Measurements from ENCODE around the gene CSF2.
"Not testable (repeated sequence)": the region's sequence is repeated elsewhere in the genome, so short reads cannot be mapped to it uniquely, and the experiment has no call there.

Gene CSF2

DNA sequence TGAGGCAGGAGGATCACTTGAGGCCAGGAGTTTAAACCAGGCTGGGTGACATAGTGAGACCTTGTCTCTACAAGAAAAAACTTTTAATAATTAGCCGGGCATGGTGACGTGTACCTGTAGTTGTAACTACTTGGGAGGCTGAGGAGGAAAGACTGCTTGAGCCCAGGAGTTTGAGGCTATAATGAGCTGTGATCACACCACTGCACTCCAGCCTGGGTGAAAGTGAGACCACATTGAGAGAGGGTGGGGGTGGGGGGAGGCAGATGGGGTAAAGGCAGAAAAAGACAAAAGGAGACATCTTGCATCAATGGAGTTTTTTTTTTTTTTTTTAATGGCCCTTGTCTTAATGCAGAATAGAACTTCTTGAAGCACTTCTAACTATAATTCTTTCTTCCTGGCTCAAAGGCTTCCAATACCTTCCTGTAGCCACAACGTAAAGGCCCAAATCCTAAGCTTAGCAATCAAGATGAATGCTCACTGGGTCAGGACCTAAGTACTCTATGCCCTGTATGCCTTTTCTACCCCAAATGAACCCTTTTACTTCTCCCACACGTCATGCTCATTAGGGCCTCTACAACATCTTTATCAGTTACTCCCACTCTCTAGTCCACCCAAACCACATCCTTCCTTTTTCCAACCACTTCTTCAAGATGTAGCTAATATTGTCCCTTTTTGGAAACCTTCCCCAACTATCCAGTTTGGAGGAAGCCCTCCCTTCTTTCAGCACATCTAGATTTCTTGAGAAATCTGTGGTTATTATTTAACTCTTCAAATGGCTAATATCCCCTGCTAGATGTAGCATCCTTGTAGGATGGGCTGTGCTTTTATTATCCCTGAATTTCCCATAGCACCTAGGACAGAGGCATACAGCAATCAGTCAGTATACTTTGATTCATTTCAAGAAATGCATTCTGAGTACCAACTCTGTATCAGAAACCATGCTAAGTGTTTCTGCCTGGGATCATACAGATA is 40.8 kb downstream of the CSF2 start:
- no peak for DNase-seq

DNA sequence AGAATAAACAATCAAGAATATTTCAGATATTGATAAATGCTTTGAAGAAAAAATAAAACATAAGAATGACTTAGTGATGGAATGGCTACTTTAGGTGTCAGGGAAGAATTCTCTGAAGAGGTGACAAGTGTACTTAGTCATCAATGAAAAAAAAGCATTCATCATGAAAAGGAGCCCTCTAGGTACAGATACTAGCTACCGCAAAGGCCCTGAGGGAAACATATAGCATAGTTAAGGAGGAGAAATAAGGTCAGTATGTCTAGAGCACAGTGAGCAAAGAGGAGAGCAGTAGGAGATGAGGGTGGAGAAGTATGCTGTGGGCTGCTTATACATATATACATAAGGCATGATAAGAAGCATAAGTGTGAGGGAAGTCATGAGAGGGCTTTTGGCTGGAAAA is 41.8 kb downstream of the CSF2 start:
- DNase-seq: no peak

DNA sequence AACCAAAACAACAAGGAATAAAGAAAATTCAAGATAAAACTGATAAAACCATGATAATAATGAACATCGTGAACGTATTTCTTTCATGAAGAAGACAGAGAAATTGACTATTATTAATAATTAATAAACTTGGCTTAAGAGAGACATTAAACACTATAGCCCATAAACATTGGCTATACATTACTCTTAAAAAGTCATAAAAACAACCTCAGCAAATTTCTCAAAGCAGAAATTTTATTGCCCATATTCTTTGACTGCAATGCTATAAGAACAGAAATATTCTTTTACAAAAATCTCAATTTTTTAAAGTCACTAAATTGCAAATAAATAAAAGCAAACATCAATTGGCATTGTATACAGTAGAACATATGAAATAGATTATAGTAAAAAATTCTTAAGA is 42.5 kb downstream of the CSF2 start:
- DNase-seq: no peak

DNA sequence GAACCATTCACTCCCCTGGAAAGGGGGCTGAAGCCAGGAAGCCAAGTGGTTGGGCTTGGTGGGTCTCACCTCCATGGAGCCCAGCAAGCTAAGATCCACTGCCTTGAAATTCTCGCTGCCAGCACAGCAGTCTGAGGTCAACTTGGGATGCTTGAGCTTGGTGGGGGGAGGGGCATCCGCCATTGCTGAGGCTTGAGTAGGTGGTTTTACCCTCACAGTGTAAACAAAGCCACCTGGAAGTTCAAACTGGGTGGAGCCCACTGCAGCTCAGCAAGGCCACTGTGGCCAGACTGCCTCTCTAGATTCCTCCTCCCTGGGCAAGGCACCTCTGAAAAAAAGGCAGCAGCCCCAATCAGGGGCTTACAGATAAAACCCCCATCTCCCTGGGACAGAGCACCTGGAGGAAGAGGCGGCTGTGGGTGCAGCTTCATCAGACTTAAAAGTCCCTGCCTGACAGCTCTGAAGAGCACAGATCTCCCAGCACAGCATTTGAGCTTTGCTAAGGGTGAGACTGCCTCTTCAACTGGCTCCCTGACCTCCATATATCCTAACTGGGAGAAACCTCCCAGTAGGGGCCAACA is 43.4 kb downstream of the CSF2 start:
- not testable (repeated sequence) for DNase-seq

DNA sequence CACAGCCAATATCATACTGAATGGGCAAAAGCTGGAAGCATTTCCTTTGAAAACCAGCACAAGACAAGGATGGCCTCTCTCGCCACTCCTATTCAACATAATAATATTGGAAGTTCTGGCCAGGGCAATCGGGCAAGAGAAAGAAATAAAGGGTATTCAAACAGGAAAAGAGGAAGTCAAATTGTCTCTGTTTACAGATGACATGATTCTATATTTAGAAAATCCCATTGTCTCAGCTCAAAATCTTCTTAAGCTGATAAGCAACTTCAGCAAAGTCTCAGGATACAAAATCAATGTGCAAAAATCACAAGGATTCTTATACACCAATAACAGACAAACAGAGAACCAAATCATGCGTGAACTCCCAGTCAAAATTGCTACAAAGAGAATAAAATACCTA is 47.1 kb downstream of the CSF2 start:
- not testable (repeated sequence) for DNase-seq

DNA sequence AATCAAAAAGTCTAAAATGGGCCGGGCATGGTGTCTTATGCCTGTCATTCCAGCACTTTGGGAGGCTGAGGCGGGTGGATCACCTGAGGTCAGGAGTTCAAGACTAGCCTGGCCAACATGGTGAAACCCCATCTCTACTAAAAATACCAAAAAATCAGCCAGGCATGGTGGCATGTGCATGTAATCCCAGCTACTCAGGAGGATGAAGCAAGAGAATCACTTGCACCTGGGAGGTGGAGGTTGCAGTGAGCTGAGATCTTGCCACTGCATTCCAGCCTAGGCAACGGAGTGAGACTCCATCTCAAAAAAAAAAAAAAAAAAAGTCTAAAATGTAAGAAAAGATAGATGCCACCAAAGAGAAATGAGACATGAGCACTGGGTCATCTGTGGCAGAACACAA is 49.4 kb downstream of the CSF2 start:
- DNase-seq: not testable (repeated sequence)

DNA sequence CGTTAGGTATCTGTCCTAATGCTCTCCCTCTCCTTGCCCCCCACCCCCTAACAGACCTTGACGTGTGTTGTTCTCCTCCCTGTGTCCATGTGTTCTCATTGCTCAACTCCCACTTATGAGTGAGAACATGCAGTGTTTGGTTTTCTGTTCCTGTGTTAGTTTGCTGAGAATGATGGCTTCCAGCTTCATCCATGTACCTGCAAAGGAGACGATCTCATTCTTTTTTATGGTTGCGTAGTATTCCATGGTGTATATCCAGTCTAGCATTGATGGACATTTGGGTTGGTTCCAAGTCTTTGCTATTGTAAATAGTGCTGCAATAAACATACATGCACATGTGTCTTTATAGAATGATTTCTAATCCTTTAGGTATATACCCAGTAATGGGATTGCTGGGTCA is 50.0 kb downstream of the CSF2 start:
- DNase-seq: not testable (repeated sequence)

Data from NCI-H1436 treated with DMSO at 0.1 percent for 48 hours (cell line).